Gastrocnemius medialis (tissue), 4 donors: ENCODE measurements around the gene MALRD1. TPM values are rescaled to one million over a fixed set of nuclear protein-coding genes. Genes with fewer than 3 reads are reported as not detected.

ENCODE experiments used
- ATAC-seq, 2 donors: fragments of 150-250 bp; one replicate each; pipeline ENCODE4 v1.9.1; 2016
- DNase-seq, 2 donors: peaks; one replicate each; pipeline ENCODE4 v3.0.0-alpha.2; 2019
- H3K27ac ChIP-seq, 4 donors: fragments of 200-600 bp; sonication (generic); 1 replicate in 1 of 4; 2 replicates in 3 of 4; pipeline ENCODE4 v1.5.1; 2016 to 2018; ENCODE audit warnings: mild to moderate bottlenecking in 2 of 4, moderate library complexity in 1 of 4
- H3K27me3 ChIP-seq, 3 donors: fragments of 200-600 bp; sonication (generic) in 2 of 3; 1 replicate in 1 of 3; 2 replicates in 2 of 3; pipeline versions ENCODE4 v1.5.1 to v1.6.0; 2016 to 2019; ENCODE audit warnings: mild to moderate bottlenecking in 1 of 3, moderate library complexity in 1 of 3
- H3K36me3 ChIP-seq, 2 donors: fragments of 200-600 bp; sonication (generic) in 1 of 2; one replicate each; pipeline ENCODE4 v1.5.1; 2017 to 2018
- H3K4me1 ChIP-seq, 2 donors: fragments of 200-600 bp; sonication (generic) in 1 of 2; one replicate each; pipeline ENCODE4 v1.5.1; 2016 to 2017; ENCODE audit warnings: mild to moderate bottlenecking in 2 of 2
- H3K4me3 ChIP-seq, 4 donors: fragments of 200-600 bp; sonication (generic) in 3 of 4; 1 replicate in 1 of 4; 2 replicates in 3 of 4; pipeline ENCODE4 v1.5.1; 2016 to 2019; ENCODE audit warnings: mild to moderate bottlenecking in 2 of 4
- H3K9me3 ChIP-seq, 3 donors: fragments of 200-600 bp; sonication (generic) in 2 of 3; 1 replicate in 1 of 3; 2 replicates in 2 of 3; pipeline ENCODE4 v1.5.1; 2016 to 2019
- POLR2A ChIP-seq, 2 donors: fragments of 450-650 bp; IDR thresholded peaks; one replicate each; pipeline ENCODE4 v1.6.1; 2017; ENCODE audit warnings: antibody characterized with exemption in 2 of 2, mild to moderate bottlenecking in 2 of 2, moderate library complexity in 2 of 2
- in situ Hi-C, 4 donors: fragments of 200-750 bp; cut with MboI; loops; one replicate each; pipeline versions ENCODE4 v1.15.0 to v1.8.0; 2017; ENCODE audit warnings: low sequenced_read_pairs in 4 of 4
- intact Hi-C: fragments of 100-400 bp; cut with DNase I; formaldehyde crosslinking; loops from one replicate; pipeline ENCODE4 v1.15.1; 2023; ENCODE audit warnings: low total_unique reads
- total RNA-seq, 4 donors: library from RNA; depleted of rRNA; stranded (reverse); fragments of >200 nt; gene quantifications; one replicate each; pipeline versions ENCODE4 v1.1.0 to v1.2.3, GENCODE V29; 2016
- TF ChIP-seq, protein P1 (sequence below), 5 experiments: fragments of 450-650 bp in 3 of 5; fragments of 200-600 bp in 2 of 5; sonication (generic) in 2 of 5; IDR thresholded peaks in 4 of 5; conservative IDR thresholded peaks in 1 of 5; 1 replicate in 4 of 5; 2 replicates in 1 of 5; pipeline ENCODE4 v1.5.1; 2016 to 2019; ENCODE audit warnings: antibody characterized with exemption in 5 of 5, mild to moderate bottlenecking in 3 of 5, moderate library complexity in 3 of 5

The MALRD1 gene
- total RNA-seq, 4 donors from 2014 or later = 0.75 TPM; not detected in 3

DNA sequence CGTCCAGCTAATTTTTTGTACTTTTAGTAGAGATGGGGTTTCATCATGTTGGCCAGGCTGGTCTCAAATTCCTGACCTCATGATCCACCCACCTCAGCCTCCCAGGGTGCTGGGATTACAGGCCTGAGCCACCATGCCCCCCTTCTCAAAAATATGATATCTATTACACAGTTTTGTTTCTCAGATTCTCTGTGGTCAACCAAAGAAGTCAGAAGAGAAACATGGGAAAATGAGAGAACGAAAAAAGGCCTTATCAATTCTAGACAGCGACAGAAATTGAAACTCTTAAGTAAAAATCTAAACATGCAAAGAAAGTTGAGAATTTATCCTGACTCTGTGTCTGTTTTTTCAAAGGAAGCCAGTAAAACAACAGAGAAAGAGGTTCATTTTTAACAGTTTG lies 483.8 kb downstream of the MALRD1 start:
- no peaks in the 10 kb centered on the region for H3K27me3 ChIP-seq
- no peaks in the 10 kb centered on the region for H3K36me3 ChIP-seq
- no peaks in the 10 kb centered on the region for H3K4me1 ChIP-seq
- DNase-seq = no peak
- TF ChIP-seq, protein P1, sequence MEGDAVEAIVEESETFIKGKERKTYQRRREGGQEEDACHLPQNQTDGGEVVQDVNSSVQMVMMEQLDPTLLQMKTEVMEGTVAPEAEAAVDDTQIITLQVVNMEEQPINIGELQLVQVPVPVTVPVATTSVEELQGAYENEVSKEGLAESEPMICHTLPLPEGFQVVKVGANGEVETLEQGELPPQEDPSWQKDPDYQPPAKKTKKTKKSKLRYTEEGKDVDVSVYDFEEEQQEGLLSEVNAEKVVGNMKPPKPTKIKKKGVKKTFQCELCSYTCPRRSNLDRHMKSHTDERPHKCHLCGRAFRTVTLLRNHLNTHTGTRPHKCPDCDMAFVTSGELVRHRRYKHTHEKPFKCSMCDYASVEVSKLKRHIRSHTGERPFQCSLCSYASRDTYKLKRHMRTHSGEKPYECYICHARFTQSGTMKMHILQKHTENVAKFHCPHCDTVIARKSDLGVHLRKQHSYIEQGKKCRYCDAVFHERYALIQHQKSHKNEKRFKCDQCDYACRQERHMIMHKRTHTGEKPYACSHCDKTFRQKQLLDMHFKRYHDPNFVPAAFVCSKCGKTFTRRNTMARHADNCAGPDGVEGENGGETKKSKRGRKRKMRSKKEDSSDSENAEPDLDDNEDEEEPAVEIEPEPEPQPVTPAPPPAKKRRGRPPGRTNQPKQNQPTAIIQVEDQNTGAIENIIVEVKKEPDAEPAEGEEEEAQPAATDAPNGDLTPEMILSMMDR (IDR thresholded peaks at IDR 0.05 in 4 of 5, conservative IDR thresholded peaks at IDR 0.05 in 1 of 5) = no peak
- no peak for TF ChIP-seq POLR2A (IDR thresholded peaks at IDR 0.05)
- no peak overlapping the region for H3K27ac ChIP-seq
- intact Hi-C loops (no loop called here), in situ Hi-C loops (no loop called here)
- H3K9me3 ChIP-seq = no peaks in the 10 kb centered on the region
- H3K4me3 ChIP-seq = no peak overlapping the region
- ATAC-seq = no peak

DNA sequence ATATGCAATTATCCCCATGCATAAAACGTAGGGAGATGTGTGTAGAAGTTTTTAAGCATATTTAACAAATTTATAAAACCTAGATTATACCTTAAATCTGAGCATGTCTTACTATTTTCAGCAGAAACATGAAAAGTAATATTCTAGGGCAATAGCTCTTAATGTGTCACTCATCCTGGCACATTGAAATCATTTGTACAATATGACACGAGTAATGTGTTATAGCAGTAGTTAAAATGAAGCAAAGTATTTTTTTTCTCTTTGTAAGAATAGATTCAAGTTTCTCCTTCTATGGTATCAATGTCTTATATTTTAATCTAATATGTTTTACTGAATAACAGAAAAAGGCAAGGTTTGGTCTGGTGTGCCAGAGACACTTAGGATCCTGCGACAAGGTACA lies 492.7 kb downstream of the MALRD1 start:
- Histone ChIP-seq H3K36me3 (no peaks in the 10 kb centered on the region), H3K27ac (no peak overlapping the region), H3K4me3 (no peak overlapping the region), H3K27me3 (no peaks in the 10 kb centered on the region), H3K9me3 (no peaks in the 10 kb centered on the region), H3K4me1 (no peaks in the 10 kb centered on the region)
- TF ChIP-seq, protein P1 (IDR thresholded peaks at IDR 0.05 in 4 of 5, conservative IDR thresholded peaks at IDR 0.05 in 1 of 5) = no peak
- no peak for TF ChIP-seq POLR2A (IDR thresholded peaks at IDR 0.05)
- in situ Hi-C loops (no loop called here), intact Hi-C loops (no loop called here)
- DNase-seq (no peak), ATAC-seq (no peak)

DNA sequence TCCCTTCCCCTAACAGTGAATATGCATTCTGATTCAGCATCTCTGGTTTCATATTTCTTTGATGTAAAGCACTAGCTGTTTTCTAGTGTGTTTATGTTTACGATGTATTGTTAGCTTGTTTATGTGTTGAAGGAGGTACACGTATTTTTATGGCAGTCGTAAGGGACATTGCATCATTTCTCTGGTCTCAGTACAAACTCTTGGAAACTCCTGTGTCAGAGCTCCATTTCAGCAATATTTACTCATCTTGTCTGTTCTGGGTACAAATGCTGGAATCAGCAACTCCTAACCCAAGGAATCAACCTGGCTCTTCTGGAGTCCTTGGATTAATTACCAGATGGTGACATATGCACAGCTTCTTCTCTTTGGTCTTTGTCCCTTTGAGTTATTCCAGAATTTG lies 497.6 kb downstream of the MALRD1 start:
- ATAC-seq (peak; percentile 70 to 90), DNase-seq (no peak)
- Histone ChIP-seq H3K4me3 (no peak overlapping the region), H3K4me1 (no peaks in the 10 kb centered on the region), H3K9me3 (no peaks in the 10 kb centered on the region), H3K36me3 (no peaks in the 10 kb centered on the region), H3K27ac (no peak overlapping the region), H3K27me3 (no peaks in the 10 kb centered on the region)
- in situ Hi-C loops = no loop called here
- TF ChIP-seq, protein P1 (IDR thresholded peaks at IDR 0.05 in 4 of 5, conservative IDR thresholded peaks at IDR 0.05 in 1 of 5) = no peak
- no peak for TF ChIP-seq POLR2A (IDR thresholded peaks at IDR 0.05)
- intact Hi-C loops = no loop called here

DNA sequence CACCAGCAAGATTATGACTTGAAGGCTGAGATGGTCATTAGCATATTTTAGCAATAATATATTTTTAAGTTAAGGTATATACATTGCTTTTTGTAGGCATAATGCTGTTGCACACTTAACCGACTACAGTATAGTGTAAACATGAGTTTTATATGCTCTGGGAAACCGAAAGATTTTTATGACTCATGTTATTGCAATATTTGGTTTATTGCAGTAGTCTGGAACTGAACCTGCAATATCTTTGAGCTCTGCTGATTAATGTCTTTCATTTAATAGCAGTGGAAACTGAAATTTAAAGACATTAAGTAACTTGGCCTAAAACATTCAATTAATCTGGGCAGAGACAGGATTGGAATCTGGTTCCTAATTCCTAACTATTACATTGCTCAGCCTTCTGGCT lies 500.9 kb downstream of the MALRD1 start:
- in situ Hi-C loops (no loop called here), intact Hi-C loops (no loop called here)
- no peak overlapping the region for H3K27ac ChIP-seq
- ATAC-seq (no peak), DNase-seq (no peak)
- TF ChIP-seq, protein P1 (IDR thresholded peaks at IDR 0.05 in 4 of 5, conservative IDR thresholded peaks at IDR 0.05 in 1 of 5) = no peak
- TF ChIP-seq POLR2A (IDR thresholded peaks at IDR 0.05) = no peak
- H3K4me1 ChIP-seq = no peaks in the 10 kb centered on the region
- H3K36me3 ChIP-seq = no peaks in the 10 kb centered on the region
- no peaks in the 10 kb centered on the region for H3K27me3 ChIP-seq
- no peak overlapping the region for H3K4me3 ChIP-seq
- no peaks in the 10 kb centered on the region for H3K9me3 ChIP-seq

DNA sequence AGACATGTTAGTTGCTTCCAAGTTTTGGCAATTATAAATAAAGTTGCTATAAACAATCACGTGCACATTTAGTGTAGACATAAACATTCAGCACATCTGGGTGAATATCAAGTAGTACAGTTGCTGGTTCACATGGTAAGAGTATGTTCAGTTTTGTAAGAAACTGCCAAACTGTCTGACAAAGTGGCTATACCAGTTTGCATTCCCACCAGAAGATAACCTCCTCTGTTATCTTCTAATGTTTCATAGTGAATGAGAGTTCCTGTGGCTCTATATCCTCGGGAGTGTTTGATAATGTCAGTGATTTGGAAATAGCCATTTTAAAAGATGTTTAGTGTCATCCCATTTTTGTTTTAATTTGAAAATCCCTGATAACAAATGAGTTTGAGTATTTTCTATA lies 508.1 kb downstream of the MALRD1 start:
- Histone ChIP-seq H3K4me1 (peaks cover 4 to 6% of the 10 kb centered on the region in 2 donors), H3K9me3 (no peaks in the 10 kb centered on the region), H3K27me3 (no peaks in the 10 kb centered on the region), H3K27ac (no peak overlapping the region), H3K4me3 (no peak overlapping the region), H3K36me3 (no peaks in the 10 kb centered on the region)
- intact Hi-C loops (no loop called here), in situ Hi-C loops (no loop called here)
- DNase-seq (no peak), ATAC-seq (no peak)
- TF ChIP-seq POLR2A (IDR thresholded peaks at IDR 0.05) = no peak
- TF ChIP-seq, protein P1 (IDR thresholded peaks at IDR 0.05 in 4 of 5, conservative IDR thresholded peaks at IDR 0.05 in 1 of 5) = no peak
